HUES6 (cell line): ENCODE data around the gene ARHGAP35.
"Not testable (repeated sequence)": the region's sequence is repeated elsewhere in the genome, so short reads cannot be mapped to it uniquely, and the experiment has no call there.

Experiments used
- H3K27ac ChIP-seq: 2 replicates; pipeline ENCODE4 v1.7.0; 2013; ENCODE audit warnings: low read depth, mild to moderate bottlenecking, low read length, inconsistent platforms
- H3K27me3 ChIP-seq: 2 replicates; pipeline ENCODE4 v1.6.1; 2013; ENCODE audit warnings: low read length; ENCODE audit not compliant: control insufficient read depth, insufficient read depth
- H3K36me3 ChIP-seq: 2 replicates; pipeline ENCODE4 v1.6.1; 2013; ENCODE audit warnings: low read length; ENCODE audit not compliant: control insufficient read depth, insufficient read depth
- H3K4me1 ChIP-seq: 2 replicates; pipeline ENCODE4 v1.6.1; 2013; ENCODE audit warnings: low read length; ENCODE audit not compliant: control insufficient read depth, insufficient read depth
- H3K4me3 ChIP-seq: 2 replicates; pipeline ENCODE4 v1.5.1; 2013; ENCODE audit warnings: low read depth, low read length
- H3K9ac ChIP-seq: one replicate; pipeline ENCODE4 v1.6.1; 2013; ENCODE audit warnings: mild to moderate bottlenecking, low read length
- H3K9me3 ChIP-seq: 2 replicates; pipeline ENCODE4 v1.6.1; 2013; ENCODE audit warnings: low read depth, low read length; ENCODE audit not compliant: control insufficient read depth, insufficient read depth

ARHGAP35 gene

GRCh38 chr19:46861691-46862502 lies 1.1 kb downstream of the ARHGAP35 start:
- H3K9me3 ChIP-seq, result no peaks in the 10 kb centered on the region
- peak overlapping the region; percentile 86 for H3K9ac ChIP-seq
- H3K4me3 ChIP-seq, result peak overlapping the region; percentile 86
- no peaks in the 10 kb centered on the region for H3K27me3 ChIP-seq
- peaks cover 44% of the 10 kb centered on the region for H3K4me1 ChIP-seq
- H3K27ac ChIP-seq, result no peak overlapping the region; the same call in 1 of the 2 replicates
- peaks cover 3% of the 10 kb centered on the region; the same call in 1 of the 2 replicates for H3K36me3 ChIP-seq

- Histone ChIP-seq H3K9ac (peak overlapping the region; percentile 86), H3K4me3 (peak overlapping the region; percentile 86), H3K9me3 (no peaks in the 10 kb centered on the region), H3K27me3 (no peaks in the 10 kb centered on the region), H3K27ac (no peak overlapping the region), H3K4me1 (peaks cover 49% of the 10 kb centered on the region), H3K36me3 (peaks cover 3% of the 10 kb centered on the region; the same call in 1 of the 2 replicates)
Measured at GRCh38 chr19:46862503-46862834, 1.7 kb downstream of the ARHGAP35 start.

GRCh38 chr19:46862974-46863632 lies 2.3 kb downstream of the ARHGAP35 start:
- peaks cover 3% of the 10 kb centered on the region; the same call in 1 of the 2 replicates for H3K36me3 ChIP-seq
- H3K9me3 ChIP-seq, result no peaks in the 10 kb centered on the region
- peaks cover 52% of the 10 kb centered on the region for H3K4me1 ChIP-seq
- peak overlapping the region; percentile 86 for H3K9ac ChIP-seq
- 0 out of 2 replicates have a peak overlapping the region, but pooled peaks have one; percentile 12 for H3K27ac ChIP-seq
- H3K4me3 ChIP-seq, result peak overlapping the region; percentile 86
- no peaks in the 10 kb centered on the region for H3K27me3 ChIP-seq

DNA sequence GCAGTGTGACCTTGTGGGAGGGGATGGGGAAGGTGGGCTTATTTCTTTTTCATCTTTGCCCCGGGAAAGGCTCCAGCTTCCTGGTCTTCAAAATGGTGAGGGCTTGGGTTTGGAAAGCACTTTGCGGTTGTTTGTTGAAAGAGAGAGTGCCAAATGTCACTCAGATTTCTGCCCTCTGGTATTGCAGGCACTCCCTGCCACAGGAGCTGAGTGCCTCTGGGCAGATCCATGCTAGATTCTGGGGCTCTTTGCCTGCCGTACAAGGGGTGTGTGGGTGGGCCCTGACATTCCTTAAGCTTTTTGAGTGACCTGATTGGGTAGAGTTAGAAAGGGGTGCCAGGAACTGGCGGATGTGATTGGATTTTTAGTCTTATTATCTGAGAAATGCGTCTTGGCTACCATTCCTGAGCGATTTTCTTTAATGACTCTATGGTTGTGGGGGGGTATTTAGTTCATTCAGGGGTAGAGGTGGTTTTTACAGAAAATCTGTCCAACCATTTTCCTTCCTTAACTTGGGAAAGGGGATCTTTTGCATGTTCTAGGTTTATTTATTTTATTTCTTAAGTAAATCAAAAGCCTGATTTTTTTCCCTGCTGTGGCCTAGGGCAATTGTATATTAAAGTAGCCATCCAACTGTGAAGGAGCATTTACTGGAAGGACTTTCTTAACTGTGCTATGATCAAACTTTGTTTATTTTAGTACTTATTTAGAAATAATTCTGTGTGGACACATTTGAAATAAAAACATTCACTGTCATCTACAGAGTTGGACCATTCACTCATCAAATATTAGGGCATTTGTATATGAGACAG lies 3.2 kb downstream of the ARHGAP35 start:
- Histone ChIP-seq H3K27ac (peak overlapping the region; percentile 12; the same call in 1 of the 2 replicates), H3K36me3 (peaks cover 3% of the 10 kb centered on the region; the same call in 1 of the 2 replicates), H3K9me3 (no peaks in the 10 kb centered on the region), H3K4me3 (peak overlapping the region; percentile 86), H3K4me1 (peaks cover 52% of the 10 kb centered on the region), H3K9ac (peak overlapping the region; percentile 35), H3K27me3 (no peaks in the 10 kb centered on the region)

GRCh38 chr19:46866407-46867136 lies 5.8 kb downstream of the ARHGAP35 start:
- H3K36me3 ChIP-seq, result peaks cover 3% of the 10 kb centered on the region; the same call in 1 of the 2 replicates
- no peaks in the 10 kb centered on the region for H3K9me3 ChIP-seq
- no peak overlapping the region for H3K9ac ChIP-seq
- no peaks in the 10 kb centered on the region for H3K27me3 ChIP-seq
- peaks cover 52% of the 10 kb centered on the region for H3K4me1 ChIP-seq
- H3K4me3 ChIP-seq, result no peak overlapping the region
- no peak overlapping the region for H3K27ac ChIP-seq

GRCh38 chr19:46867170-46867569 lies 6.4 kb downstream of the ARHGAP35 start:
- H3K4me3 ChIP-seq, result no peak overlapping the region
- peaks cover 51% of the 10 kb centered on the region for H3K4me1 ChIP-seq
- H3K9me3 ChIP-seq, result no peaks in the 10 kb centered on the region
- no peak overlapping the region for H3K9ac ChIP-seq
- H3K27ac ChIP-seq, result no peak overlapping the region
- no peaks in the 10 kb centered on the region for H3K27me3 ChIP-seq
- H3K36me3 ChIP-seq, result peaks cover 3% of the 10 kb centered on the region; the same call in 1 of the 2 replicates

DNA sequence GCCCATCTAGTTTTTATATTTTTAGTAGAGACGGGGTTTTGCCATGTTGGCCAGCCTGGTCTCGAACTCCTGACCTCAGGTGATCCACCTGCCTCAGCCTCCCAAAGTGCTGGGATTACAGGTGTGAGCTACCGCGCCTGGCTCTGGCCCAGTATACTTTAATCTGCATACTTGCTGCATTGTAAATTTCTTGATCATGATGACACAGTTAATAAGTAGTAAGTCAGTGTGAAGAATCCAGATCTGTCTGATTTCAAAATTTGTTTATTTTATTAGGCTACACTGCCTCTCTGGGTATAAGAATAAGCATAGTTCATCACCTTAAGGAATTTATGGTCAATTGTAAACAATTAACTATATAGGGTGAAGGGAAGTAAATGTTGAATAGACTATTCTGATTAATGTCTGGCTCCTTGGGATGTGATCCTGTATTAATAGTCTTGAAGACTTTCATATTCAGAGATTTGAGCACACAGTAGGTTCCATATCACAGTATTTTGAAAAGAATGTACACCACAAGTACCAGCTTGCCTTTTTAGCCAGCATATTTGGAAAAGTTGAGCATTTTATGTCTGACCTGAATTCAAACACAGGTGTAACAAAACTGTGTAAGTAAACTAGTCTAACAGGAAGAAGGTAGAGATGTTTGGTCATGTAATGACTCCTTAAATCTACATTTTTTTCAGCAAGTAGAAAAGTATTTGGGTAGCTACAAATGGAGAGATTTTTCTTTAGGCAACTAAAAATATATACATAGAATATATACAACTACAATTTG lies 7.4 kb downstream of the ARHGAP35 start:
- Histone ChIP-seq H3K9ac (no peak overlapping the region), H3K27ac (no peak overlapping the region), H3K4me1 (peaks cover 40% of the 10 kb centered on the region), H3K36me3 (peaks cover 3% of the 10 kb centered on the region; the same call in 1 of the 2 replicates), H3K9me3 (no peaks in the 10 kb centered on the region), H3K4me3 (no peak overlapping the region), H3K27me3 (no peaks in the 10 kb centered on the region)

DNA sequence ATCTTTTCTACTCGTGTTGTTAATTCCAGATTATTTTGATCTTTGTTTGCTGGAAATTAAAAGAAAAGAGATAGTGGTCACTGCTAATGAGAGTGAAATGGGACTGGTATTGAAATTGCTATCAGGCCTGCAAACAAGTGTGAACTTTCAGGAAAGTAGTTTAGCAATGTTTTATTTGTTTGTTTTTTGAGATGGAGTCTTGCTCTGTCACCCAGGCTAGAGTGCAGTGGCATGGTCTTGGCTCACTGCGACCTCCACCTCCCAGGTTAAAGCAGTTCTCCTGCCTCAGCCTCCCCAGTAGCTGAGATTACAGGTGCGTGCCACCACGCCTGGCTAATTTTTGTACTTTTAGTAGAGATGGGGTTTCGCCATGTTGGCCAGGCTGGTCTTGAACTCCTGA lies 10.4 kb downstream of the ARHGAP35 start:
- H3K4me3 ChIP-seq, H3K9ac ChIP-seq, H3K36me3 ChIP-seq, H3K9me3 ChIP-seq, H3K27me3 ChIP-seq, H3K27ac ChIP-seq: not testable (repeated sequence)
- H3K4me1 ChIP-seq, result peaks cover 19% of the 10 kb centered on the region

GRCh38 chr19:46872967-46873366 lies 12.2 kb downstream of the ARHGAP35 start:
- Histone ChIP-seq H3K36me3 (no peaks in the 10 kb centered on the region), H3K27ac (no peak overlapping the region), H3K4me1 (0 out of 2 replicates have a peak, but pooled peaks cover 4% of the 10 kb centered on the region), H3K27me3 (no peaks in the 10 kb centered on the region), H3K4me3 (no peak overlapping the region), H3K9me3 (no peaks in the 10 kb centered on the region), H3K9ac (no peak overlapping the region)

GRCh38 chr19:46875234-46875633 lies 14.4 kb downstream of the ARHGAP35 start:
- H3K36me3 ChIP-seq, result no peaks in the 10 kb centered on the region
- H3K9me3 ChIP-seq, result no peaks in the 10 kb centered on the region
- no peak overlapping the region for H3K9ac ChIP-seq
- no peak overlapping the region for H3K4me3 ChIP-seq
- 0 out of 2 replicates have a peak, but pooled peaks cover 4% of the 10 kb centered on the region for H3K4me1 ChIP-seq
- no peaks in the 10 kb centered on the region for H3K27me3 ChIP-seq
- H3K27ac ChIP-seq, result peak overlapping the region; percentile 10; the same call in 1 of the 2 replicates
